ENCODE results near the gene BOLA2B. TPM values are rescaled to one million over a fixed set of nuclear protein-coding genes. Genes with fewer than 3 reads are reported as not detected.
"Not testable (repeated sequence)": the region's sequence is repeated elsewhere in the genome, so short reads cannot be mapped to it uniquely, and the experiment has no call there.

Gene BOLA2B
- polyA plus RNA-seq = 394 and 487 TPM in 2 replicates
- 22.2 and 31.0 TPM in 2 replicates for polyA minus RNA-seq

DNA sequence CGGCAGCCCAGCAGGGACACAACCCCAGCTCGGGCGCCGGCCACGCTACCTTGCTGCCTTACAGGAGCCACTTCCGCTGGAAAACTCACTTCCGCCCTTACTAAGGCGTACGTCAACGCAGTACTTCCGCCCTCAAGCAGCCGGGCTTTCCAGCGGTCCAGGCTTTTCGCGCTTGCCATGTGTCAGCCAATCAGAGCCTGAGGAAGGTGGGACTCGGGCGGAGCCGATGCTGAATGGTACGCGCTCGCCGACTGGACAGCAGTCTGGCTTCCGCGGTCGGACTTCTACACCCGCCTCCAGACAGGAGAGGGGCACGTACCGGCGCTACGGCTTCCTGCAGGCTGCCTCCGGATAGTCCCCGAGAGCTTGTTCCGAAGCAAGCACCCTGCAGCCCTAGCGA is at the start of gene BOLA2B, which contains the start of gene SLX1A:
Gene BOLA2B, minus strand, starts transcription at position 52 of the 400 bp plus-strand sequence. CDS start 71 bp downstream, outside the sequence.
Gene SLX1A, plus strand, starts transcription at position 261 of the 400 bp plus-strand sequence. CDS start 210 bp downstream, outside the sequence.
- H3K4me2 ChIP-seq (ENCODE audit: low read length); H3K9me3 ChIP-seq (ENCODE audit: low read length): not testable (repeated sequence)

DNA sequence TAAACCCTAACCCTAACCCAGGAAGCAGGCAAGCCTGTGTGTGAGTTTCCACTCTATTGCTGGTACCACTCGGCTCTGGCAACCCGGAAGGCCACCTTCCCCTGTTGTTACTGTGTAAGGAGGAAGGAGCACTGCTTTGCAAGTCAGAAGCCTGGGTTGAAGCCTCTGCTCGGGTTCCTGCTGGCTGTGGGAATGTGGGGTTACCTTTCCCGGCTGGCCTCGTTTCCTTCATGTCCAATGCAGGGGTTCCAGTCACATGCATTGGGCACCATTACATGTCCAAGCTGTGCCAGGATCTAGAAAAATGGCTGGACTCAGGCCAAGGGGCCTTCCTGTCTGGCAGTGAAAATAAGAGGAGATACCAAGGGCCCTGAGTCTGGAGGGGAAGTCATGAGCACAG is 23.6 kb upstream of the BOLA2B start:
- H3K9ac ChIP-seq (ENCODE audit: low read length); H3K27ac ChIP-seq (ENCODE audit: low read length); H3K4me2 ChIP-seq (ENCODE audit: low read length); H3K4me3 ChIP-seq (ENCODE audit: low read length); H3K9me2 ChIP-seq (ENCODE audit: insufficient read depth, low read length); H3F3A ChIP-seq (ENCODE audit: insufficient read depth, low read length, poor library complexity, severe bottlenecking); H4K20me1 ChIP-seq (ENCODE audit: insufficient read depth); H3K36me3 ChIP-seq (ENCODE audit: insufficient read depth, low read length); H3K79me2 ChIP-seq (replicated peaks; ENCODE audit: insufficient read depth, low read length); H3K9me3 ChIP-seq (ENCODE audit: low read length); H2AFZ ChIP-seq (ENCODE audit: low read depth, low read length); H3K27me3 ChIP-seq (ENCODE audit: insufficient read depth, low read depth, low read length): not testable (repeated sequence)

More for the DNA sequence above, at the start of gene BOLA2B, which contains the start of gene SLX1A:
- H3K27ac ChIP-seq (ENCODE audit: low read length); H3K27me3 ChIP-seq (ENCODE audit: insufficient read depth, low read depth, low read length); H3K9ac ChIP-seq (ENCODE audit: low read length); H3F3A ChIP-seq (ENCODE audit: insufficient read depth, low read length, poor library complexity, severe bottlenecking); H3K36me3 ChIP-seq (ENCODE audit: insufficient read depth, low read length); H3K9me2 ChIP-seq (ENCODE audit: insufficient read depth, low read length); H4K20me1 ChIP-seq (ENCODE audit: insufficient read depth); H2AFZ ChIP-seq (ENCODE audit: low read depth, low read length); H3K79me2 ChIP-seq (replicated peaks; ENCODE audit: insufficient read depth, low read length): not testable (repeated sequence)
- H3K4me3 ChIP-seq (ENCODE audit: low read length) = peak within 1 kb of the TSS; percentile 51

DNA sequence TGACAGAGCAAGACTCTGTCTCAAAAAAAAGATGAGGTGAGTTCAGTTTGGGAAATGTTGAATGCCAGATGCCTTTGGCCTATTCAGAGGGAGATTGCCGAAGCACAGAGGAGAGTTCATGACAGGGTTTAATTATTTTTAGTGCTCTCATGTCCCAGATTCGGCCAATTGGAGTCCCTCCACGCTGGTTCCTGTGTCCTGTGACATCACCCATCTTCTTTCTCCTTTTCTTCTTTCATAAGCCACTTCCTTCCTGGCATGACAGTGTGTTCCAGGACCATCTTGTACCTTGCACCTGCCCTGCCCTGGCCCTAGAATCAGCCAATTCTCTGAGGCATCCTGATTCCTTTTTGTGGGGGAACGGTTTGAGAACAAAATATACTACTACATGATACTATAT is 17.9 kb upstream of the BOLA2B start:
- not testable (repeated sequence) for H2AFZ ChIP-seq (ENCODE audit: low read depth, low read length); H3K36me3 ChIP-seq (ENCODE audit: insufficient read depth, low read length); H3K4me2 ChIP-seq (ENCODE audit: low read length); H3K27ac ChIP-seq (ENCODE audit: low read length); H3F3A ChIP-seq (ENCODE audit: insufficient read depth, low read length, poor library complexity, severe bottlenecking); H3K27me3 ChIP-seq (ENCODE audit: insufficient read depth, low read depth, low read length); H3K9ac ChIP-seq (ENCODE audit: low read length); H3K9me3 ChIP-seq (ENCODE audit: low read length); H3K79me2 ChIP-seq (replicated peaks; ENCODE audit: insufficient read depth, low read length); H3K9me2 ChIP-seq (ENCODE audit: insufficient read depth, low read length); H4K20me1 ChIP-seq (ENCODE audit: insufficient read depth); H3K4me3 ChIP-seq (ENCODE audit: low read length)

DNA sequence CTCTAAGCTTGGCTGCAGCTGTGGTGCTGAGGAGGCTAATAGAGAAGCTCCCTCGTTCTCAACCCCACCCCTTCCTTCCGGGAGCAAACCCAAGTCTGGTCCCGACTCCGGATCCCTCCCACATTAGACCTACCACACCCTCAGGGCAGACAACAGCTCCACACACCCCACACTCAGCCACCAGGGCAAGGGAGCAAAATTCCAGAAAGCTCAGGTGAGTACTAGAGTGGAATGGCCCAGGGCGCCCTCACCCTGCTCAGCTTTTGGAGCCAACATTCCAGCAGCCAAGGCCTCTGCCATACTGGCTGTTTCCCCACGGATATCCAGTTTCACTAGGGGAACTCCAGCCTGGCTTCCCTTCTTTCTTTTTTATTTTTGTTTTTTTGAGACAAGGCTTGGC is 15.6 kb upstream of the BOLA2B start:
- not testable (repeated sequence) for H3K27ac ChIP-seq (ENCODE audit: low read length); H3K9me3 ChIP-seq (ENCODE audit: low read length); H3K9me2 ChIP-seq (ENCODE audit: insufficient read depth, low read length); H4K20me1 ChIP-seq (ENCODE audit: insufficient read depth); H3K9ac ChIP-seq (ENCODE audit: low read length); H3F3A ChIP-seq (ENCODE audit: insufficient read depth, low read length, poor library complexity, severe bottlenecking); H3K4me3 ChIP-seq (ENCODE audit: low read length); H3K36me3 ChIP-seq (ENCODE audit: insufficient read depth, low read length); H3K4me2 ChIP-seq (ENCODE audit: low read length); H3K27me3 ChIP-seq (ENCODE audit: insufficient read depth, low read depth, low read length); H2AFZ ChIP-seq (ENCODE audit: low read depth, low read length); H3K79me2 ChIP-seq (replicated peaks; ENCODE audit: insufficient read depth, low read length)

DNA sequence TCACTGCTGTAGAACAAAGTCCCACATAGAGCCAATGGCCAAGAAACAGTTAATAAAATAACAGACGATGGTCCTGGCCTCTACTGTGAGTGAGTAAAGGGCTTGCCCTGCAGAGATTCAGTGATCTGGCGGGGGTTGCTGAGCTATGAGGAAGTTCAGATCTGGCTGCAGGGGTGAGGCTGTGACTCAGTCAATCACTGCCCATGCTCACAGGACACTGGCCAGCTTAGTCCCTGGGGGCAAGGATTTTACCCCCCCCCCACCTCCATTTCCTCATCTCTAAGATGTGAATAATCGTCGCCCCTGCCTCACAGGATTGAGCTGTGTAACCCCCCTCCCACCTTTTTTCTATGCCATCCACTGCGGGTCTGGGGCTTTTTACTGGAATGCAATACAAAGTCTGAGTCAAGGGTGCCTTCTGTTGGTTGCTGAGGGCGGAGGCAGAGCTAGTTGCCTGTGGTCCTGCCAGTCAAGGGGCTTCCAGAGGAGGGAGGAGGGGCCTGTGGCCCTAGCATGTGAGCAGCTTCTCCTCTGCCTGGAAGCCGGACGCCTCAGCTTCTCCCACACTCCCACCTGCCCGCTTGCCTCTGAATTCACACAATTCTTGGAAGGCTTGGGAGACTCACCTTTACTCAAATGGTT is 13.7 kb upstream of the BOLA2B start:
- H3K4me2 ChIP-seq (ENCODE audit: low read length) = not testable (repeated sequence)

DNA sequence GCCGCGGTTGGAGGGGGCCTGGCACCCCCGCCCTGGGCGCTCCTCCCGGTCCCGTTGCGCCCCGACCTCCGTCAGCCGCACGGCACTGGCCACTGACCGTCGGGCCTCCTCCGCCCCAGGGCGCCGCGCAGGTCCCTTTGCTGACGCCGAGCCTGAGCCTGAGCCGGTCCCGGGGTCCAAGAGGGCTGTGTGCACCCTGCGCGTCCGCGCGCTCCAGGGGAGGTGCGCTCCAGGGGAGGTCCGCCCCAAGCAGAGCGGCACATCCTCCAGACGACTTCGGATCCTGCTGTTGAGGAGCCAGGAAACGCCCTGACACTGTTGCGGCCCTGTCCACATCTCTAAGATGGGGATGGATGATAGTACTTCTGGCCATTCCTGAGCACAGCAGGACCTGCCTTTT is 12.8 kb upstream of the BOLA2B start:
- H3K79me2 ChIP-seq (replicated peaks; ENCODE audit: insufficient read depth, low read length); H4K20me1 ChIP-seq (ENCODE audit: insufficient read depth); H3F3A ChIP-seq (ENCODE audit: insufficient read depth, low read length, poor library complexity, severe bottlenecking); H2AFZ ChIP-seq (ENCODE audit: low read depth, low read length); H3K9ac ChIP-seq (ENCODE audit: low read length); H3K4me2 ChIP-seq (ENCODE audit: low read length); H3K27ac ChIP-seq (ENCODE audit: low read length); H3K4me3 ChIP-seq (ENCODE audit: low read length); H3K27me3 ChIP-seq (ENCODE audit: insufficient read depth, low read depth, low read length); H3K36me3 ChIP-seq (ENCODE audit: insufficient read depth, low read length); H3K9me2 ChIP-seq (ENCODE audit: insufficient read depth, low read length); H3K9me3 ChIP-seq (ENCODE audit: low read length): not testable (repeated sequence)

More for the DNA sequence above, 13.7 kb upstream of the BOLA2B start:
- not testable (repeated sequence) for H3K79me2 ChIP-seq (replicated peaks; ENCODE audit: insufficient read depth, low read length); H3F3A ChIP-seq (ENCODE audit: insufficient read depth, low read length, poor library complexity, severe bottlenecking); H3K36me3 ChIP-seq (ENCODE audit: insufficient read depth, low read length); H3K27me3 ChIP-seq (ENCODE audit: insufficient read depth, low read depth, low read length); H4K20me1 ChIP-seq (ENCODE audit: insufficient read depth); H3K27ac ChIP-seq (ENCODE audit: low read length); H3K9ac ChIP-seq (ENCODE audit: low read length); H3K9me2 ChIP-seq (ENCODE audit: insufficient read depth, low read length); H3K4me3 ChIP-seq (ENCODE audit: low read length); H3K9me3 ChIP-seq (ENCODE audit: low read length); H2AFZ ChIP-seq (ENCODE audit: low read depth, low read length)

DNA sequence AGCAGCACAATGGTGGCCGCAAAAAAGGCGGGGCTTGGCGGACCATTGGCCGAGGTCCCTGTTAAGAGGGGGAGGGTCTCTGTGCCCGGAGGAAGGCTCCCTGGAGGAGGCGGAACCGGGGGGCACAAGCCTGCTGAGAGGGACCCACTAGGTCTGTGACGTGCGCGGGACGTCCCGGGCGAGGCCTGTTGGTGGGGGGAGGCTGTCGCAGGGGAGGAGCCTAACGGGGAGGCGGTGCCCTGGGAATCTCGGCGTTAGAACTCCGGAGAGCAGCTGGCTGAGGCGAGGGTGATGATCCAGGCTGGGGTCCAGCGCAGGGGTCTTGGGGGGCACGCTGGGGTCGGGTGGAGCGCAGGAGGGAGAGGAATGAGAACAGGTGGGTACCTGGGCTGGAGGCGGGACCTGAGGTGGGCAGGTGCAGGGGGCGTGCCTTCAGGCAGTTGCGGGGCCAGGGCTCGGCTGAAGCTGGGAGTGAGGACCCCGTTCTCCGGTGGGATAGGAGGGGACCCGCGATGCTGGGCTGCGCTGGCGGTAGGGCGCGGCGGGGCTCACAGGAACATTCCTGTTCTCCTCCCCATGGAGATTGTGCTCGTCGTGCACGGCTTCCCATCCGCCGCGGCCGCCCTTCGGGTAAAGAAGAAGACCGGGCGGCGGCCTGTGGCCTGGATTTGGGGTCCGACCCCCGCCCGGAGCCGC is 12.2 kb upstream of the BOLA2B start:
- not testable (repeated sequence) for H3K4me3 ChIP-seq (ENCODE audit: low read length); H3K27ac ChIP-seq (ENCODE audit: low read length); H4K20me1 ChIP-seq (ENCODE audit: insufficient read depth); H3K79me2 ChIP-seq (replicated peaks; ENCODE audit: insufficient read depth, low read length); H3K27me3 ChIP-seq (ENCODE audit: insufficient read depth, low read depth, low read length); H3K9me3 ChIP-seq (ENCODE audit: low read length); H3K36me3 ChIP-seq (ENCODE audit: insufficient read depth, low read length); H3F3A ChIP-seq (ENCODE audit: insufficient read depth, low read length, poor library complexity, severe bottlenecking); H3K9ac ChIP-seq (ENCODE audit: low read length); H3K4me2 ChIP-seq (ENCODE audit: low read length); H2AFZ ChIP-seq (ENCODE audit: low read depth, low read length); H3K9me2 ChIP-seq (ENCODE audit: insufficient read depth, low read length)

All from neural cell (in vitro differentiated cells).